ENCODE data around the gene ARAP1. TPM values are rescaled to one million over a fixed set of nuclear protein-coding genes. Genes with fewer than 3 reads are reported as not detected.

The ARAP1 gene
- total RNA-seq, 1 donor from 2014 or later = 17.6 TPM

GRCh38 chr11:72709478-72710238 lies 42.5 kb downstream of the ARAP1 start:
- Histone ChIP-seq H3K27me3 (no peaks in the 10 kb centered on the region), H4K20me1 (ENCODE audit: low read depth) (peaks cover 34% of the 10 kb centered on the region), H3K27ac (no peak overlapping the region), H3K9me3 (ENCODE audit: low read depth) (no peaks in the 10 kb centered on the region), H3K79me2 (ENCODE audit: low read depth) (no peaks in the 10 kb centered on the region), H3F3A (ENCODE audit: low read depth) (peaks cover 24% of the 10 kb centered on the region), H2AFZ (replicated peaks) (no peak overlapping the region), H3K4me3 (no peak overlapping the region), H3K9ac (no peak overlapping the region), H3K4me2 (no peak overlapping the region), H3K4me1 (peaks cover 48% of the 10 kb centered on the region), H3K36me3 (no peaks in the 10 kb centered on the region)
- TF ChIP-seq EZH2phosphoT487 (IDR thresholded peaks at IDR 0.05) (no peak), CTCF (IDR thresholded peaks at IDR 0.05) (no peak), EZH2 (IDR thresholded peaks at IDR 0.05) (no peak)
- Mint-ChIP-seq H3K9me3 (no peaks in the 10 kb centered on the region), H3K27me3 (ENCODE audit: insufficient read depth, low read depth) (peaks cover 8% of the 10 kb centered on the region), H3K27ac (no peak overlapping the region), H3K4me3 (no peak overlapping the region), H3K36me3 (no peaks in the 10 kb centered on the region), H3K4me1 (peaks cover 61% of the 10 kb centered on the region)
- DNase-seq (ENCODE audit: low spot score) = no peak

- Mint-ChIP-seq H3K27ac (peak overlapping the region; percentile 92), H3K4me1 (peaks cover 62% of the 10 kb centered on the region), H3K4me3 (no peak overlapping the region), H3K36me3 (no peaks in the 10 kb centered on the region), H3K27me3 (ENCODE audit: insufficient read depth, low read depth) (peaks cover 6% of the 10 kb centered on the region), H3K9me3 (no peaks in the 10 kb centered on the region)
- no peak overlapping the region for H3K9ac ChIP-seq
- no peaks in the 10 kb centered on the region for H3K27me3 ChIP-seq
- DNase-seq (ENCODE audit: low spot score) = no peak
- peaks cover 57% of the 10 kb centered on the region for H3K4me1 ChIP-seq
- H3K79me2 ChIP-seq (ENCODE audit: low read depth) = no peaks in the 10 kb centered on the region
- no peaks in the 10 kb centered on the region for H3K9me3 ChIP-seq (ENCODE audit: low read depth)
- TF ChIP-seq EZH2phosphoT487 (IDR thresholded peaks at IDR 0.05) = no peak
- no peak for TF ChIP-seq CTCF (IDR thresholded peaks at IDR 0.05)
- no peak for TF ChIP-seq EZH2 (IDR thresholded peaks at IDR 0.05)
- H3K4me2 ChIP-seq = peak overlapping the region; percentile 75
- no peak overlapping the region for H3K4me3 ChIP-seq
- H2AFZ ChIP-seq (replicated peaks) = no peak overlapping the region
- peaks cover 33% of the 10 kb centered on the region for H3F3A ChIP-seq (ENCODE audit: low read depth)
- H3K36me3 ChIP-seq = no peaks in the 10 kb centered on the region
- H4K20me1 ChIP-seq (ENCODE audit: low read depth) = peaks cover 49% of the 10 kb centered on the region
- H3K27ac ChIP-seq = no peak overlapping the region
These were observed 45.2 kb downstream of the ARAP1 start for GRCh38 chr11:72707032-72707431.

GRCh38 chr11:72706579-72706978 lies 45.6 kb downstream of the ARAP1 start:
- no peaks in the 10 kb centered on the region for H3K36me3 ChIP-seq
- H3K4me1 ChIP-seq = peaks cover 53% of the 10 kb centered on the region
- H4K20me1 ChIP-seq (ENCODE audit: low read depth) = peaks cover 45% of the 10 kb centered on the region
- H3K27me3 ChIP-seq = no peaks in the 10 kb centered on the region
- Mint-ChIP-seq H3K9me3 (no peaks in the 10 kb centered on the region), H3K4me3 (peak overlapping the region; percentile 43), H3K36me3 (no peaks in the 10 kb centered on the region), H3K27ac (peak overlapping the region; percentile 92), H3K4me1 (peaks cover 61% of the 10 kb centered on the region), H3K27me3 (ENCODE audit: insufficient read depth, low read depth) (peaks cover 6% of the 10 kb centered on the region)
- no peak overlapping the region for H2AFZ ChIP-seq (replicated peaks)
- H3K79me2 ChIP-seq (ENCODE audit: low read depth) = no peaks in the 10 kb centered on the region
- TF ChIP-seq EZH2phosphoT487 (IDR thresholded peaks at IDR 0.05) = no peak
- no peak for TF ChIP-seq CTCF (IDR thresholded peaks at IDR 0.05)
- TF ChIP-seq EZH2 (IDR thresholded peaks at IDR 0.05) = no peak
- peak overlapping the region; percentile 75 for H3K4me2 ChIP-seq
- no peak for DNase-seq (ENCODE audit: low spot score)
- H3K27ac ChIP-seq = no peak overlapping the region
- no peaks in the 10 kb centered on the region for H3K9me3 ChIP-seq (ENCODE audit: low read depth)
- H3K9ac ChIP-seq = no peak overlapping the region
- peaks cover 33% of the 10 kb centered on the region for H3F3A ChIP-seq (ENCODE audit: low read depth)
- H3K4me3 ChIP-seq = peak overlapping the region; percentile 18
